HG03432 (cell line): Measurements from ENCODE around the gene NTMT1.
"Not testable (repeated sequence)": the region's sequence is repeated elsewhere in the genome, so short reads cannot be mapped to it uniquely, and the experiment has no call there.

Source experiments
- ATAC-seq: cut with Tn5 transposase; IDR thresholded peaks from one replicate; pipeline ENCODE4 v1.9.1; 2021; ENCODE audit warnings: mild to moderate bottlenecking, moderate library complexity; ENCODE audit not compliant: unreplicated experiment

Gene NTMT1

GRCh38 chr9:129649726-129650679 is 24.0 kb downstream of the NTMT1 start:
- no peak for ATAC-seq

GRCh38 chr9:129650680-129651235 is 24.8 kb downstream of the NTMT1 start:
- ATAC-seq = no peak

DNA sequence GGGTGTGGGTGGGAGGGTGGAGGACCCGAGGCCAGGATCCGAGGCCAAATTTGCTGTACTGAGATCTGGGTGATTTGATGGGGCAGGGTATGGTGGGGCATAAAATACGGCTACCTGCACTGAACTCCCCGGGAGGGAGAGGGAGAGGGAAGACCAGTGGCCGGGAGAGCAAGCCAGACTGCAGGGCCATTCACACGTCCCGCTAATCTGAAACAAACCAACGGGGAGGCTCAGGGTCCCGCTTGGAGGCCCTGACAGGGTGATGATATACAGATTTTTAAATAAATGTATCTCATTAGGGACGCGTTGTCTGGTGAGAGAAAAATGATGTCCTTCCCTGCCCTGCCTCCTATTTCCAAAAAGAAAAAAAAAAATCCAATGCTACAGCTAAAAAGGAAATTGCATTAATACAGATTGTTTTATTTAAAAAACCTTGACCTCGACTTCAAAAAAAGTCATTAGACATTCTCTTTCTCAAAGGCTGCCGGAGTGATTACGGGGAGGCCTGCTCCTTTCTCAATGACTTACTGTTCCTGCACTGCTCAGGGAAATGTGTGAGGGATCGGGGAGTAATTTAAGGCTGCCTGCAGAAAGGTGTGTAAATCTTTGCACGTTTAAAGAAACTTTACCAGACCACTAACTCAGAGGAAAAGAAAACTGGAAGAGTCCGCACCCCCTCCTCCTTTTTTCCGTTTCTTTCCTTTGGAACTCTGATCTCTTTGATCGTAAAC is 28.0 kb downstream of the NTMT1 start:
- no peak for ATAC-seq

- no peak for ATAC-seq
Observed at GRCh38 chr9:129654554-129655040, 28.6 kb downstream of the NTMT1 start.

DNA sequence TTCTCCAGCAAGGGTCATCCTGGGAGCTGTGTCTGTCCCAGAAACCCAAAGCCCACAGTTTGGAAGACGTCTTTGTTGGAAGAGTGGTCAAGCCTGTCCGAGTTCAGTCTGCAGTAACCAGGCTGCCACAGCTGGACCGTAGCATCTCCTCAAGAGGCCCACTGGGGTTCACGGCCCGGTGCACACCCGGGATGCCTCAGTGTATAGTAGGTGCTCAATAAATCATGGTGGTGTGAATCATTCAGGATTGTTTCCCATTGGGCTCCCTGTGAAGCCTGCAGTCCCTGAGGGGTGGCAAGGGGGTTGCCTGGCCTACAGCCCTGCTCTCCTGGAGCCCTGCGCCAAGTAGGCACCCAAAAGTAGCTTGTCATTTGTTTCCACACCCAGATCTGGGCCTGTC is 29.2 kb downstream of the NTMT1 start:
- ATAC-seq = no peak

GRCh38 chr9:129655696-129656095 is 29.7 kb downstream of the NTMT1 start:
- no peak for ATAC-seq

- ATAC-seq = no peak
Observed at GRCh38 chr9:129656795-129657390, 30.9 kb downstream of the NTMT1 start.

- ATAC-seq = no peak
Observed at GRCh38 chr9:129661029-129661428, 35.1 kb downstream of the NTMT1 start.

GRCh38 chr9:129662239-129662638 is 36.3 kb downstream of the NTMT1 start:
- ATAC-seq = not testable (repeated sequence)

- no peak for ATAC-seq
Observed at GRCh38 chr9:129664746-129665388, 38.9 kb downstream of the NTMT1 start.

DNA sequence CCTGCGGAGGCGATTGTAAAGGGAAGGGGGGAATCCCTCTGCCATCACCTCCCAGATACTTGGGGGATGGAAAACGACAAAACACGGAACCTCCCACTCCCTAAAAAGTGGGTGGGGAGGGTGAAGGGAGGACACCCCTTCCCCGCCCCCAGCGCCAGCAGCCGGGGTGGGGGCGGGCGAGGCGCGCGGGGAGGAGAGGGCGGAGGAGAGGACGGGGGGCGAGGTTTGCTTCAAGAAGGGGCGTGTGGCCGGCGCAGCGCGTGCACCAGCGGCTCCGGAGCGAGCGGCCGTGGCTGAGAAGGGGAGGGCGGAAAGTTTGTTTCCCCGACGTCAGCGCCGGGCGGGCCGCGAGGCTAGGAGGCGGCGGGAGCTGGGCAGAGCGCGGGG is 39.4 kb downstream of the NTMT1 start, which contains the start of gene PRRX2:
Gene PRRX2, plus strand, starts transcription at position 259 of the 387 bp plus-strand sequence. CDS start 221 bp downstream, outside the sequence.
- no peak for ATAC-seq

- ATAC-seq = no peak
Observed at GRCh38 chr9:129665814-129666520, 40.0 kb downstream of the NTMT1 start.

- ATAC-seq = no peak
Observed at GRCh38 chr9:129666575-129666974, 40.6 kb downstream of the NTMT1 start.

- no peak for ATAC-seq
Observed at GRCh38 chr9:129667378-129667777, 41.4 kb downstream of the NTMT1 start.

DNA sequence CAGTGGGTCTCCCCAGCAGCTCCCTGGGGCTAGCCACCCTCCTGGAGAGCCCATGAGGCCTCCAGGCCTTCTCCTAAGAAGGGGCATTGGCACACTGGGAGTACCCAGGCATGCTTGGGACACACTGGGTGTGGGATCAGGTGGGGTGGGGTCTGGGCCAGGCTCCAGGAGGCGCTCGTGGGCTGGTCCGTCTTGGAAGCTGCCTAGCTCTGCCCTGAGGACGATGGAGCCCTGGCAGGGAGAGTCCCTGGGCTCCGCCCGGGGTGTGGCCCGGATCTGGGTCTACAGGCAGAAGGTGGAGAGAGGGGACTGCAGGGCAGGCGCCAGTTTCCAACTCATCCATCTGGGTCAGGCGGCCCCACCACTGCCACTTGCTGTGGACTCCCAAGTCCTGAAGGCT is 41.9 kb downstream of the NTMT1 start:
- ATAC-seq = no peak

GRCh38 chr9:129669141-129669718 is 43.3 kb downstream of the NTMT1 start:
- ATAC-seq = no peak

DNA sequence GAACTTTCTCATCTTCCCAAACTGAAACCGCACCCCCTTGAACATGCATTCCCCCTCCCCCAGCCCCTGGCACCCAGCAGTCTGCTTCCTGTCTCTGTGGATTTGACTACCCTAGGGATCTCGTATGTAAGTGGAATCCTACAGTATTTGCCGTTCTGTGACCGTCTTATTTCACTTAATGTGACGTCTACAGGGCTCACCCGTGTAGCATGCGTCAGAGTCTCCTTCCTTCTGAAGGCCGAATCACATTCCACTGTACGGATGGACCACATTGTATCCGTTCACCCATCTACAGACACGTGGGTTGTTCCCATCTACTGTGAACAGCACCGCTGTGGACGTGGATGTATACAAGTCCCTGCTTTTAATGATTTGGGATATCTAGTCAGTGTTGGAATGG is 44.0 kb downstream of the NTMT1 start:
- no peak for ATAC-seq

DNA sequence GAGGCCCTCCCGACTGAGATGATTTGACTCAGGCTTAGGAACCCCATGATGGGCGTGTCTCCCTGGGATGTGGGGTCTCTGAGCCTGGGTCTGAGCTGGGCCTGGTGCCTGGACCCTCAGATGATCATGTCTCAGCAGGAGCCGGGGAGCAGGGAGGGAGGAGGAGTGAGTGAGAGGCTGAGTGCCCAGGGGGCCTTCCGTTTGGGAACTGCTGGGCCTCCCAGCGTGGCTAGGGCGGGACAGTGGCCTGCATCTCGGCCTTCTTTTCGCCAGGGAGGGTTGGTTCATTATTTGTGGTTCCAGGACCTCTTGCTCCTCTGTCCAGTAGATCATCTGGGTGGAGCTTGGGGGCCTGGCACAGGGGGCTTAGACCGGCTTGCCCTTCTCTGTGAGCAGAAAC is 45.1 kb downstream of the NTMT1 start:
- no peak for ATAC-seq

- ATAC-seq = no peak
Observed at GRCh38 chr9:129671519-129671918, 45.6 kb downstream of the NTMT1 start.

DNA sequence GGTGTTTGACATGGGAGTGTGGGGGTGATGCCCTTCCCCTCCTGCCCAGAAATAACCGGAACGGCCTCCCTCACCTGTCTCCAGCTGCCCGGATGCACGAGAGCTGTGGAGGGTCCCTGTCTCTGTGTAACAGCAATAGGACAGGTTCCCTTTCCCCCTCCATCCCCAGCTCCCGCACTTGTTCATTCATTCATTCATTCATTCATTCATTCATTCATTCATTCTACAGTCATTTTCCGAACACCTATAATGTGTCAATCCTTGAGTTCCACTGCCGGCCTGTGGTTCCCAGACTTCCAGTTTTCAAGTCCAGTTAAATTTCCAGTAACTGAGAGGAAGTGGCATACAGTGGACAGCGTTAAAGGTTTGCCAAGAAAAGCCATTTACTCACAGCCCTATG is 46.7 kb downstream of the NTMT1 start:
- ATAC-seq = no peak
